Liver (tissue), 9 donors: Measurements from ENCODE around the gene TJP2. TPM values are rescaled to one million over a fixed set of nuclear protein-coding genes. Genes with fewer than 3 reads are reported as not detected.

Experiments
- DNase-seq: peaks from one replicate; pipeline ENCODE4 v3.0.0-alpha.2; 2017; ENCODE audit warnings: low spot score
- H3K27ac ChIP-seq, 2 donors: one replicate each; pipeline ENCODE4 v1.7.0; 2013; ENCODE audit warnings: inconsistent platforms in 2 of 2, low read length in 2 of 2, control low read depth in 1 of 2, low read depth in 1 of 2, mild to moderate bottlenecking in 1 of 2
- H3K27me3 ChIP-seq, 4 donors: one replicate each; pipeline versions ENCODE4 v1.6.1 to v1.7.0; 2013; ENCODE audit warnings: low read length in 3 of 4, inconsistent platforms in 1 of 4, mild to moderate bottlenecking in 1 of 4, moderate library complexity in 1 of 4; ENCODE audit not compliant: control insufficient read depth in 4 of 4, insufficient read depth in 4 of 4
- H3K36me3 ChIP-seq, 4 donors: one replicate each; pipeline versions ENCODE4 v1.6.1 to v1.7.0; 2013; ENCODE audit warnings: low read length in 3 of 4, mild to moderate bottlenecking in 3 of 4, low read depth in 1 of 4, moderate library complexity in 1 of 4; ENCODE audit not compliant: control insufficient read depth in 4 of 4, insufficient read depth in 3 of 4
- H3K4me1 ChIP-seq, 4 donors: one replicate each; pipeline versions ENCODE4 v1.6.1 to v1.7.0; 2013; ENCODE audit warnings: low read length in 3 of 4, mild to moderate bottlenecking in 3 of 4, moderate library complexity in 1 of 4; ENCODE audit not compliant: control insufficient read depth in 4 of 4, insufficient read depth in 4 of 4
- H3K4me3 ChIP-seq, 3 donors: one replicate each; pipeline versions ENCODE4 v1.6.1 to v1.7.0; 2013; ENCODE audit warnings: low read length in 3 of 3, control low read depth in 1 of 3, low read depth in 1 of 3, mild to moderate bottlenecking in 1 of 3
- H3K9ac ChIP-seq, 2 donors: one replicate each; pipeline ENCODE4 v1.7.0; 2013; ENCODE audit warnings: low read length in 2 of 2, mild to moderate bottlenecking in 2 of 2, moderate library complexity in 2 of 2, control low read depth in 1 of 2, low read depth in 1 of 2
- H3K9me3 ChIP-seq, 4 donors: one replicate each; pipeline versions ENCODE4 v1.6.1 to v1.7.0; 2013; ENCODE audit warnings: low read length in 3 of 4; ENCODE audit not compliant: control insufficient read depth in 4 of 4
- ATF3 ChIP-seq: IDR thresholded peaks from 2 replicates; pipeline ENCODE4 v1.6.1; 2016; ENCODE audit warnings: antibody characterized with exemption
- CTCF ChIP-seq: fragments of 150-350 bp; IDR thresholded peaks from 2 replicates; pipeline ENCODE4 v1.5.1; 2017; ENCODE audit warnings: improper control_type of control experiment, low read depth, low read length; ENCODE audit not compliant: missing input control
- FOXA2 ChIP-seq: IDR thresholded peaks from 2 replicates; pipeline ENCODE4 v1.6.1; 2016; ENCODE audit warnings: antibody characterized with exemption
- HNF4A ChIP-seq, 2 donors: conservative IDR thresholded peaks; 2 replicates each; pipeline ENCODE4 v1.6.1; 2016; ENCODE audit warnings: antibody characterized with exemption in 2 of 2, mild to moderate bottlenecking in 2 of 2
- HNF4G ChIP-seq: IDR thresholded peaks from 2 replicates; pipeline ENCODE4 v1.6.1; 2016; ENCODE audit warnings: antibody characterized with exemption
- MAX ChIP-seq: IDR thresholded peaks from 2 replicates; pipeline ENCODE4 v1.6.1; 2016; ENCODE audit warnings: antibody characterized with exemption
- NR2F2 ChIP-seq: IDR thresholded peaks from 2 replicates; pipeline ENCODE4 v1.6.1; 2016; ENCODE audit warnings: antibody characterized with exemption
- RAD21 ChIP-seq, 2 donors: IDR thresholded peaks; 2 replicates each; pipeline ENCODE4 v1.6.1; 2016; ENCODE audit warnings: antibody characterized with exemption in 2 of 2, mild to moderate bottlenecking in 2 of 2
- REST ChIP-seq: IDR thresholded peaks from 2 replicates; pipeline ENCODE4 v1.6.1; 2016; ENCODE audit warnings: antibody characterized with exemption, mild to moderate bottlenecking
- RXRA ChIP-seq, 2 donors: IDR thresholded peaks; 2 replicates each; pipeline ENCODE4 v1.6.1; 2017 to 2018; ENCODE audit warnings: antibody characterized with exemption in 2 of 2, mild to moderate bottlenecking in 1 of 2
- SP1 ChIP-seq: IDR thresholded peaks from 2 replicates; pipeline ENCODE4 v1.6.1; 2018; ENCODE audit warnings: antibody characterized with exemption, mild to moderate bottlenecking
- TAF1 ChIP-seq: conservative IDR thresholded peaks from 2 replicates; pipeline ENCODE4 v1.6.1; 2016; ENCODE audit warnings: antibody characterized with exemption, mild to moderate bottlenecking
- YY1 ChIP-seq: IDR thresholded peaks from 2 replicates; pipeline ENCODE4 v1.6.1; 2016; ENCODE audit warnings: antibody characterized with exemption, mild to moderate bottlenecking
- ZBTB33 ChIP-seq: IDR thresholded peaks from 2 replicates; pipeline ENCODE4 v1.6.1; 2016; ENCODE audit warnings: antibody characterized with exemption
- WGBS: extraction: QIAGEN DNeasy Blood & Tissue Kit; methylation state at CpG from one replicate; pipeline ENCODE4 v1.1.7; 2013; 5-methylcytosine and 5-hydroxymethylcytosine counted together
- polyA plus RNA-seq, 2 donors: library from polyadenylated mRNA; stranded (reverse) in 1 of 2; unstranded in 1 of 2; fragments of 200-250 nt in 1 of 2; fragments of >200 nt in 1 of 2; fragmentation: Nextera tagmentation in 1 of 2; extraction: Ambion mirVana in 1 of 2; gene quantifications; one replicate each; pipeline versions ENCODE4 v1.2.1 to v1.2.3, GENCODE V29; 2013 to 2015
- total RNA-seq, 2 donors: library from RNA; depleted of rRNA; stranded (reverse); fragments of >200 nt; gene quantifications; one replicate each; pipeline ENCODE4 v1.2.3, GENCODE V29; 2014
- donor health status: healthy.
- donor health status: healthy.
- donor health status: healthy.
- donor health status: healthy.
- donor health status: healthy.

Gene TJP2
- total and polyA plus RNA-seq, 4 donors, result 23.2 to 74.0 (median 32.6) TPM

- Histone ChIP-seq H3K27ac (peak overlapping the region; percentile 11 to 53), H3K27me3 (no peaks in the 10 kb centered on the region)
These were observed 18.6 kb upstream of the TJP2 start for GRCh38 chr9:69155341-69156030.

More at GRCh38 chr9:69155341-69156030, 18.6 kb upstream of the TJP2 start:
- no peak overlapping the region for H3K9ac ChIP-seq
- 52% methylated on average over 8 of the region's 8 CpGs for WGBS
- H3K9me3 ChIP-seq, result no peaks in the 10 kb centered on the region
- DNase-seq, result no peak
- H3K4me1 ChIP-seq, result peaks cover 4 to 47% (median 40%) of the 10 kb centered on the region in 4 donors
- no peak overlapping the region for H3K4me3 ChIP-seq
- H3K36me3 ChIP-seq, result no peaks in the 10 kb centered on the region
- TF ChIP-seq SP1 (no peak), NR2F2 (no peak), ATF3 (no peak), TAF1 (no peak), YY1 (no peak), ZBTB33 (no peak), CTCF (no peak), HNF4G (no peak), RXRA (IDR thresholded peaks at IDR 0.05) (peak in 1 of 2 donors; percentile 8), REST (no peak), HNF4A (conservative IDR thresholded peaks at IDR 0.05) (peak; percentile 22 to 24), MAX (no peak), RAD21 (IDR thresholded peaks at IDR 0.05) (peak in 1 of 2 donors; percentile 7), FOXA2 (peak; percentile 67)
